ENCODE results near the gene CACNA2D1.

Gene CACNA2D1

DNA sequence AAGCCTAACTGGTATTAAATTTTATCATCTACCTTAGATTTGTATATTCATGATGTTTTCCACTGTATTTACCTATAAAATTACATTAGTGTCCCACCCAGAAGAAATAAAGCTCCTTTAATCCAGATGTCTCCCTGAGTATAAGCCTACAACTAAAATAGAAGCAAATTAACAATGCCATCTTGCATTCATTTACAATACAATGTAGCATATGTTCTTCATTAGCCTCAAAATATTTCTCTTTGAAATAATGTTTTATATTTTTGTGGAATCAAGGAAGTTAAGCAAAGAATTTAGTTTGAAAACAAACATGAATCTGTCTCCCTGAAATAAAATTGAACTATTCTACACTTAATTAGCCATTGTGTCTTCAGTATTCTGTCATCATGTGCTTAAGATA is 112.3 kb downstream of the CACNA2D1 start:
- DNase-seq: no peak

DNA sequence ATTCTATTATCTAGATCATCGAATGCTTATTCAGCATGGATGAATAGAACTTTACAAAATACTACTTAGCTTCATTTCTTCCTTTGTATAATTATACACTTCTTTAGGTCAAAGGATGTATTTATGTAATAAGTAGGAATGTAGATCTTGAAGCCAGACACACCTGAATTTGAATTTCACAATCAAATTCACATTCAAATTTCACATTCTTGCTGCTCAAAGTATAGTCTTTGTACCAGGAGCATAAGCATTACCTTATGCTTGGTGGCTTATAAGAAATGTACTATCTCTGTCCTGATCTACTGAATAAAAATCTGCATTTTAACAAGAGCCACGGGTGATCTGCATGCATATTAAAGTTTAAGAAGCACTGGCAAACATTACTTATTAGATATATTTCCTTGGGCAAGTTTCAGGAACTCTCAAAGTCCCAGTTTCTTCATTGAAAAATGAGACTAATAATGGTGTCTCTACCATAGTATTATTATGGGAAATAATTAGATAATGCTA is 112.8 kb downstream of the CACNA2D1 start:
- no peak for DNase-seq

- DNase-seq: no peak
These were observed 115.7 kb downstream of the CACNA2D1 start for GRCh38 chr7:82327898-82328297.

DNA sequence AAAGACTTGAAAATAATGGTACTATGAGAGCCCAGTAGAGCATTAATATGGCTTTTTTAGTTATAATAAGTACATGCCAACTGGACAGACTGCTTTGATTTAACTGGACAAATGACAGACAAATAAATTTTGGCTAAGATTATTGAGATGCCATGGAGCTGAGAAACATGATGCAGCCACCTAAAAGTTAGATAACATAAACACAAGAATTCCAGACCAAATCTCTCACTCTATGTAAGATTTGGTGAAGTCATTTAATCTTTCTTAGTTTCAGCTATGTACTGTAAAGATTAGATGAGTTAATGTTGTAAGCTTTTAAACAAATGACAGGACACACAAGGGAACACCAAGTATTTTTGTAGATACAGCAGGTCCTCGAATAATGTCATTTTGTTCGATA is 118.2 kb downstream of the CACNA2D1 start:
- DNase-seq: no peak

GRCh38 chr7:82323806-82324205 is 119.8 kb downstream of the CACNA2D1 start:
- no peak for DNase-seq

GRCh38 chr7:82319674-82320118 is 123.9 kb downstream of the CACNA2D1 start:
- DNase-seq: peak; percentile 88

GRCh38 chr7:82318786-82319185 is 124.8 kb downstream of the CACNA2D1 start:
- DNase-seq: peak; percentile 5

DNA sequence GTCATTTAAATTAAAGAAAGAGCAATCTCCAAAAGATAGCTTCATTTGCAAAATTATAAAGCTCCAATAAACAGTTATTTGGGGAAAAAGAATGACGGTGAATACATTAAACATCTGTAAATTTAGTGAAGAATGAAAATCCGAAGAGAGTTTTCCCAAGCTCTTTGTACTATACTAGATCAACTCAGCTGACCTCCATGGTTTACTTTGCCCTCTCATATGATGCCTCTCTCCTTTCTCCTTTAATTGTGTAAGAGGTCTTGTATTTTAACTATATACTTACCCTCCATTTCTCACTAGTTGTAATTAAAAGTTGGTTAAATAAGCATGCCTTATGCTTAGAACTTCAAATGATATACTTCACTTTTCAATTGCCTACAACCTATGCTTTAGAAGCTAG is 125.8 kb downstream of the CACNA2D1 start:
- no peak for DNase-seq

DNA sequence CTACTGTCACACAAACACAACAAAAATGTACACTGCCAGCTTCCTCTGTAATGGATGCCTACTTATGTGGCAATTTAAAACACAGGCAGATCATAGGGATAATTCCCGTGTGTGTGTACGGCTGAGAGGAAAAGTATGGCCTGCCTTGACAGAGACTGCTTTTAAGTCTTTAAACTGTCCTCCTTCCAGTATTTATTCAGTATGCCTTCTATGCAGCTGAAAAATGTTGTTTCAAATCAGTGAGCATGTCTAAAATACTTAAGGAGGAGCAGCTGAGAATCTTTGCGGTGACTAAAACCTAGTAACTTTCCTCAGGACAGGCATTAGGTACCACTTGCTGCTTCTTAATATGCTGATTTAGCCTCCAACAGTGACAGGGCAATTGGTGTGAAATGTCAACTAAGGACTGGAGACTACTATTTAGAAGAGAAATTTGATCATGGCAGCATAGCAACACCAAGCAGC is 126.3 kb downstream of the CACNA2D1 start:
- DNase-seq: peak; percentile 46

- DNase-seq: no peak
These were observed 130.3 kb downstream of the CACNA2D1 start for GRCh38 chr7:82313269-82313668.

GRCh38 chr7:82312646-82313045 is 130.9 kb downstream of the CACNA2D1 start:
- DNase-seq: peak; percentile 22

- DNase-seq: no peak
These were observed 138.1 kb downstream of the CACNA2D1 start for GRCh38 chr7:82305347-82306005.

DNA sequence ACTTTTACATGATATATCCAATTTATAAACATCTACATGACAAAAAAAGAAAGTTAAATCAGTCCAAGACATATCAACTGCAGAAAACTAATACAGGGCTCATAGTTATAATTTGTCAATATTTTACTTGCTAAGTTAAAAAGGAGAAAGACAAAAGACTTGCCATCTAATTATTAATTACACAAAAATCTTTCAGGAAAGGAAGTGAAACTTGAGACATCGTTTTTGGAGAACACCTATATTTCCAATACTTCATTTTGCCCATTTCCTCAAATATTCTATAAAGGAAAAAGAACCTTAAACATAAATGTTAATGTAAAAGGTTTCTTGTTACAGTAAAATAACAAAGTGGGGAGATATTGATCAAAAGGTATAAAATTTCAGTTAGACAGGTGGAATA is 148.7 kb downstream of the CACNA2D1 start:
- DNase-seq: no peak

GRCh38 chr7:82294382-82294784 is 149.2 kb downstream of the CACNA2D1 start:
- no peak for DNase-seq

DNA sequence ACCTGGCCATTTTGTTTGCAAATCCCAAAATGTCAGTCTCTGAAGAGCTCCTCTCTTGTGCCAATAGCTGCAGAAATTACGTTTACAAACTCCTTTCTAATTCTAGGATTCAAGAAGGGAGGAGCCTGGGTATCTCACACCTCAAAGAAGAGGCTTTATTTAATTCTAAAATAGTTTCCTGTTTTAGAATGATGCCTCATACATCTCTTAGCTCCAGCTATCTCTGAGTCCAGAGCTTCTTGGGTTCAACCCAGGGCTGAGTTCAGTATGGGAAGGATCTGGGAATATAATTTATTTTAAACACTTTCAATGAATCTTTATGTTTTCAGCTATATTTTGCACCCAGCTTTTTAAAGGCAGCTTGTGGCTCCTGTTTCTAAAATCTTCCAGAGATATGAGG is 150.1 kb downstream of the CACNA2D1 start:
- DNase-seq: no peak

DNA sequence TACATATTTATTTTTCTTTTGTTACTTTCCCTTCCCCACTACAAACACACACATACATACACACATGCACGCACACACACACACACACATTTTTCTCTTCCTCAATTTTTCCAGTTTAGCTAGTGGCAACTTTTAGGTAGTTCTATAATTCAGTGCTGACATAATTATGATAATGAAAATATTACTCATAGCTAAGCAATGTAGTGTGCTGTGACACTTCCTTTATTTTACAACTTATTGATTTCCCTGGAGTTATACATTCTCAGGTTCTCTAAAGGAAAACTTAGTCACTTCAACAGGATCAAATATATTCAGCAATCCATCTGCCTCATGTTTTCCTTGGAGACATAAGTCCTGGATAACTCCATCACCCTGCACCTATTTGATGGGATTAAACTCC is 151.6 kb downstream of the CACNA2D1 start:
- no peak for DNase-seq

- no peak for DNase-seq
These were observed 153.7 kb downstream of the CACNA2D1 start for GRCh38 chr7:82289889-82290288.

GRCh38 chr7:82289152-82289535 is 154.4 kb downstream of the CACNA2D1 start:
- peak; percentile 91 for DNase-seq

- DNase-seq: peak; percentile 79
These were observed 156.8 kb downstream of the CACNA2D1 start for GRCh38 chr7:82286798-82287140.

DNA sequence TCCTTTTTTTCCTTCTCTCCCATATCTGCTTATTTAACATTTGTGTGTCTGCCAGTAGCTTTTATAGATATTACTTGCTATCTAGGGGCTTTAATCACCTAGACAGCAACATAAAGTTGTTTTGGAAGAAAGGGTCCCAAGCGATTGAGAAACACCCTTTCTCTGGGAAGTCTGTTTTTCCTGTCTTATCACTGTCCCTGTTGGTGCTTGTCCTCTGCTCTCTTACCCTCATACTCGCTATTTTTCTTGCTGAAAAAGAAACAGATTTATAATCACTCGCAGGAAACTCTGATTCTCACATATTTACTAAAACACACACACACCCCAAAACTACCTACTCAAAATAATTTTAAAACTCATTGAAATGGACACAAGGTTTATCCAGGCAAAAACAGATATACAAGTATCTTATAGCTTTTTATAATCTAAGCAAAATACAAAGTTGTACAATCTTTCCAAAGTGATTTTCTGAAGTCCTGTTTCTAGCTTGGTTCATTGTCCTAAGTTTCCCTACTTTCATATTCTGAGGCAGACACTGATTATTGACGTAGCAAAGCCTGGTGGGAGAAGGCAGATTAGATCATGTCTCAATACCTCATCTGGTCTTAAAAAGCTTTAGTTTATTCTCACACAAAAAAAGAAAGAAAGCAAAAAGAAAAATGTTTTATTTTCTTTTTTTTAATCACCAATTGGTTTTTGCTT is 157.3 kb downstream of the CACNA2D1 start:
- DNase-seq: peak; percentile 62

DNA sequence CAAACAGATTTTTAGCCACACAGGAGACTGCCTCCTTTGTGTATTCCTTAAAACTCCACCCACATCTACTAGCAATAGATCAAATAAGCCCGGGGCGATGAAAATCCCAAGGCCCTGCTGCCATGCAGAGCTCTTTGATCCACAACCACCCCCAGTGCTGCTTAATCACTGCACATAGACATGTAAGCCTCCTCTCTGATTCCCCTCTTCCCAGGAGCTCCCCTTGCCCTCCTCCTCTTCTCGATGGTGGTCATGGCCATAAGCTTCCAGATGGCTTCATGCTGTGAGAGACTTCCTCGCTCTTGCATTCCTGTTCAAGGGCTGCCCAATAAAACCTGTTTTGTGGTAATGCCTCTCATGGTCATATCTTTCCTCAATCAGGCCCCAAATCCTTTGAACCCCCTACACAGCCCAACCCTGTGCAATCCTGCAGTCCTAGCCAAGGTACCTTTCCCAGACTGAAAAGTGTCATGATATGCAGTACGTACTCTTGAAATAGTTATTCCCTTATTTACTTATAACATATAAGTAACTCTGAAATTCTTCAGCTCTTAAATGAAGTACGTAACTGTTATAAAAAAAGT is 158.5 kb downstream of the CACNA2D1 start:
- DNase-seq: peak; percentile 96

GRCh38 chr7:82275342-82275741 is 168.2 kb downstream of the CACNA2D1 start:
- DNase-seq: peak; percentile 89

DNA sequence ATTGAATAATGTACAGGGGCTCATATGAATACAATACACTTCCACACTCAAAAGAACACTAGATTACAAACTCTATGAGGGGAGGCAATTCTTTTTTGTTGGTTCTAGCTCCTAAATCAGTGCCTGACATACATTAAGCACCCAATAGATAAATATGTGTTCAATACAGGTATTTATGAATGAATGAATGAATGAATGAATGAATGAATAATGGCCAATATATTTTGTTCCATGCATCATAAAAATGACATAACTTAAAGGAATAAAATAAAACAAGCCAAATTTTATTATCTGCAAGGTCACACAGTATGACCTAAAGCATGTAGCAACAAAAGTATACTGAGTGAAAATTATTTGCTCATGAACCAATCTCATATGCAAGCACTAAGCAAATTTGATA is 168.9 kb downstream of the CACNA2D1 start:
- DNase-seq: no peak

GRCh38 chr7:82273886-82274285 is 169.7 kb downstream of the CACNA2D1 start:
- DNase-seq: no peak
